ENCODE data around the gene IL6ST. TPM values are rescaled to one million over a fixed set of nuclear protein-coding genes. Genes with fewer than 3 reads are reported as not detected.

Gene IL6ST
- total and polyA plus RNA-seq, 4 donors = 51.3 to 438 (median 109) TPM

- no peak for DNase-seq (ENCODE audit: low spot score)
- H3K36me3 ChIP-seq (ENCODE audit: control insufficient read depth in 4 of 4, insufficient read depth in 3 of 4, low read depth in 1 of 4, low read length in 3 of 4) = no peaks in the 10 kb centered on the region
- no peaks in the 10 kb centered on the region for H3K27me3 ChIP-seq (ENCODE audit: control insufficient read depth in 4 of 4, insufficient read depth in 4 of 4, low read length in 3 of 4)
- peaks cover 0 to 7% (median 2%) of the 10 kb centered on the region in 4 donors for H3K4me1 ChIP-seq (ENCODE audit: control insufficient read depth in 4 of 4, insufficient read depth in 4 of 4, low read length in 3 of 4)
- no peak overlapping the region for H3K27ac ChIP-seq (ENCODE audit: low read depth in 1 of 2, low read length in 2 of 2)
- TF ChIP-seq GABPA (IDR thresholded peaks at IDR 0.05 in 1 of 2, conservative IDR thresholded peaks at IDR 0.05 in 1 of 2) (no peak), FOXA2 (IDR thresholded peaks at IDR 0.05) (no peak), YY1 (IDR thresholded peaks at IDR 0.05) (no peak), HNF4A (conservative IDR thresholded peaks at IDR 0.05) (no peak), NR2F2 (IDR thresholded peaks at IDR 0.05) (no peak), EGR1 (IDR thresholded peaks at IDR 0.05; ENCODE audit: low read depth in 2 of 2) (no peak), TAF1 (conservative IDR thresholded peaks at IDR 0.05) (no peak), ATF3 (IDR thresholded peaks at IDR 0.05) (no peak), REST (IDR thresholded peaks at IDR 0.05) (no peak), RXRA (IDR thresholded peaks at IDR 0.05) (no peak), RAD21 (IDR thresholded peaks at IDR 0.05) (no peak), HNF4G (IDR thresholded peaks at IDR 0.05) (no peak), SP1 (IDR thresholded peaks at IDR 0.05) (no peak), ZBTB33 (IDR thresholded peaks at IDR 0.05) (no peak), JUND (IDR thresholded peaks at IDR 0.05) (no peak), CTCF (IDR thresholded peaks at IDR 0.05; ENCODE audit: low read depth, low read length, missing input control) (no peak), MAX (IDR thresholded peaks at IDR 0.05) (no peak), FOXA1 (IDR thresholded peaks at IDR 0.05) (no peak)
- 92% methylated on average over 5 of the region's 5 CpGs for WGBS
- no peaks in the 10 kb centered on the region for H3K9me3 ChIP-seq (ENCODE audit: control insufficient read depth in 4 of 4, low read length in 3 of 4)
- H3K4me3 ChIP-seq (ENCODE audit: low read depth in 1 of 3, low read length in 3 of 3) = no peak overlapping the region
- no peak overlapping the region for H3K9ac ChIP-seq (ENCODE audit: low read depth in 1 of 2, low read length in 2 of 2)
Measured at GRCh38 chr5:56003679-56004078, 8.9 kb upstream of the IL6ST start.

All from liver (tissue), 9 donors.